ENCODE data around the gene PLEKHG2.
"Not testable (repeated sequence)": the region's sequence is repeated elsewhere in the genome, so short reads cannot be mapped to it uniquely, and the experiment has no call there.

The PLEKHG2 gene

GRCh38 chr19:39377373-39378362, 34.8 kb upstream of the PLEKHG2 start:
- Histone ChIP-seq H3K4me1 (ENCODE audit: control insufficient read depth, insufficient read depth, low read length) (peaks cover 8% of the 10 kb centered on the region), H3K27me3 (ENCODE audit: control insufficient read depth, insufficient read depth, low read length) (no peaks in the 10 kb centered on the region), H3K9me3 (replicated peaks; ENCODE audit: low read length) (no peaks in the 10 kb centered on the region), H3K36me3 (ENCODE audit: insufficient read depth, low read length) (peaks cover 79% of the 10 kb centered on the region), H3K4me3 (ENCODE audit: low read length) (no peak overlapping the region), H3K9ac (ENCODE audit: low read depth, low read length) (no peak overlapping the region), H3K4me2 (ENCODE audit: low read length) (no peak overlapping the region)

DNA sequence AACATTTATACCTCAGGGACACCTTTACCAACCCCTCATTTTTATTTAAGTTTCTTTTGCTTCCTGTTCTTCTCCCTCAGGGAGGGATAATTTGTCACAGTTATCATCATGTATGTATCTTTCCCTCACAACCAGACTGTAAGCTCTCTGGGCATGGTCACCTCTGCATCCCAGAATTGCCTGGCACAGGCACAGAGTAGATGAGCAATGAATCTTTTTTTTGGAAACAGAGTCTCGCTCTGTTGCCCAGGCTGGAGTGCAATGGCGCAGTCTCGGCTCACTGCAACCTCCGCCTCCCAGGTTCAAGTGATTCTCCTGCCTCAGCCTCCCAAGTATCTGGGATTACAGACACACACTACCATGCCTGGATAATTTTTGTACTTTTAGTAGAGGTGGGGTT, 33.1 kb upstream of the PLEKHG2 start:
- H3K27me3 ChIP-seq (ENCODE audit: control insufficient read depth, insufficient read depth, low read length); H3K9me3 ChIP-seq (replicated peaks; ENCODE audit: low read length); H3K9ac ChIP-seq (ENCODE audit: low read depth, low read length); H3K4me1 ChIP-seq (ENCODE audit: control insufficient read depth, insufficient read depth, low read length); H3K4me2 ChIP-seq (ENCODE audit: low read length); H3K4me3 ChIP-seq (ENCODE audit: low read length): not testable (repeated sequence)
- peaks cover 84% of the 10 kb centered on the region for H3K36me3 ChIP-seq (ENCODE audit: insufficient read depth, low read length)

DNA sequence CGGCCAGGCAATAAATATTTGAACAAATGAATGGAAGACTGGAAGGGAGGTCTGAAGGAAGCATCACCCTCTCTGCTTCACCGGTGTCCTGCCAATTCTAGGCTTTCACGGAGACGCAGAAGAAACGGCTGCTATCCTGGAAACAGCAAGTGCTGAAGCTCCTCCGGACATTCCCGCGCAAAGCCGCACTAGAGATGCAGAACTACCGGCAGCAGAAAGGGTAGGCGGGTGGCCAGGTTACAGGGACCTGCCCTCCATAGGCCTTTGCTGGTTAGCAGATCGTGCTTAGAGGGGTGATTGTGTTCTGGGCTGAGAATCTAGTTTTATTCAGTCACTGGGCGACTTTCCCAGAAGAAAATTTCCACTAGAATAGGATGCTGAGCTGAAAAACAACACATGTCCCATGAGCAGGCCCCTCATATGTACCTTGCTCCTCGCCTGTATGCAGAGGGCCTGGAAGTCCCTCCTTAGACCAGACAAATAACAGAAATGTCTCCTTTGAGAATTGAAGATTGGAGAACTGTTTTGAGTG, 32.5 kb upstream of the PLEKHG2 start:
- Histone ChIP-seq H3K36me3 (ENCODE audit: insufficient read depth, low read length) (peaks cover 87% of the 10 kb centered on the region), H3K9me3 (replicated peaks; ENCODE audit: low read length) (no peaks in the 10 kb centered on the region), H3K4me2 (ENCODE audit: low read length) (no peak overlapping the region), H3K4me1 (ENCODE audit: control insufficient read depth, insufficient read depth, low read length) (no peaks in the 10 kb centered on the region), H3K9ac (ENCODE audit: low read depth, low read length) (no peak overlapping the region), H3K27me3 (ENCODE audit: control insufficient read depth, insufficient read depth, low read length) (no peaks in the 10 kb centered on the region), H3K4me3 (ENCODE audit: low read length) (no peak overlapping the region)

DNA sequence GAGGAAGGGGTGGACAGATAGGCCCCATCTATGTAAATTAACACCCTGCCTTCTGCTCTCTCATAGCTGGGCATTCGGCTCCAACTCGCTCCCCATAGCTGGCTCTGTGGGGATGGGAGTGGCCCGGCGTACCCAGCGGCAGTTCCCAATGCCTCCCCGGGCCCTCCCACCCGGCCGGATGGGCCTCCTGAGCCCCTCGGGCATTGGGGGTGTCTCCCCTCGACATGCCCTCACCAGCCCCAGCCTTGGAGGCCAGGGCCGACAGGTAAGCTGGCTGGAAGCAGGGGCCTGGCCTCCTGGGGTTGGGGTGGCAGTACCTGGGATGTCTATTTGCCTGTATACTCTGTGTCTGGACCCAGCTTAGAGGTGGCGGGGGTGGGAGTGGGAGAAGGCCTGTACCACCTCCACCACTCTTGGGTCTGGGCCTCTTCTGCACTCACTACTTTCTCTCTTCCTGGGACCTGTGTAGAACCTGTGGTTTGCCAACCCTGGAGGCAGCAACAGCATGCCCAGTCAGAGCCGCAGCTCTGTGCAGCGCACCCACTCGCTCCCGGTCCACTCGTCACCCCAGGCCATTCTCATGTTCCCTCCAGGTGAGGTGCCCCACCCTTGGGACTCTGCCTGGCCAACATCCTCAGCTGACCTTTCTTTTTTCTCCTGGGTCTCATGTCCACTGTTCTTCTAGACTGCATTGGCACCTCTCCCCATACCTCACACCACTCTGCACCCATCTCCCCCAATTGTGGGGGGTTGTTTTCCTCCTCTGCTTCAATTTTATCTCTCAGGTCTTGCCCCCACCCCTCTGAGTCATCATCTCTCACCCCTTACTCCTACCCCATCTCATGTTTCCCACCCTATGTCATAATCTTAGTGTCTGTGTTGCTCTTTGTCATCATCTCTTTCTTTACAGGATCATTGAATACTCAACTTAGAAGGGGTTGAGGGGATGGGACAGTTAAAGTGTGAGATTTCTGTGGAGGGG, 31.7 kb upstream of the PLEKHG2 start:
- Histone ChIP-seq H3K27me3 (ENCODE audit: control insufficient read depth, insufficient read depth, low read length) (no peaks in the 10 kb centered on the region), H3K4me2 (ENCODE audit: low read length) (no peak overlapping the region), H3K36me3 (ENCODE audit: insufficient read depth, low read length) (peaks cover 87% of the 10 kb centered on the region), H3K9me3 (replicated peaks; ENCODE audit: low read length) (no peaks in the 10 kb centered on the region), H3K4me1 (ENCODE audit: control insufficient read depth, insufficient read depth, low read length) (no peaks in the 10 kb centered on the region), H3K4me3 (ENCODE audit: low read length) (no peak overlapping the region), H3K9ac (ENCODE audit: low read depth, low read length) (no peak overlapping the region)

DNA sequence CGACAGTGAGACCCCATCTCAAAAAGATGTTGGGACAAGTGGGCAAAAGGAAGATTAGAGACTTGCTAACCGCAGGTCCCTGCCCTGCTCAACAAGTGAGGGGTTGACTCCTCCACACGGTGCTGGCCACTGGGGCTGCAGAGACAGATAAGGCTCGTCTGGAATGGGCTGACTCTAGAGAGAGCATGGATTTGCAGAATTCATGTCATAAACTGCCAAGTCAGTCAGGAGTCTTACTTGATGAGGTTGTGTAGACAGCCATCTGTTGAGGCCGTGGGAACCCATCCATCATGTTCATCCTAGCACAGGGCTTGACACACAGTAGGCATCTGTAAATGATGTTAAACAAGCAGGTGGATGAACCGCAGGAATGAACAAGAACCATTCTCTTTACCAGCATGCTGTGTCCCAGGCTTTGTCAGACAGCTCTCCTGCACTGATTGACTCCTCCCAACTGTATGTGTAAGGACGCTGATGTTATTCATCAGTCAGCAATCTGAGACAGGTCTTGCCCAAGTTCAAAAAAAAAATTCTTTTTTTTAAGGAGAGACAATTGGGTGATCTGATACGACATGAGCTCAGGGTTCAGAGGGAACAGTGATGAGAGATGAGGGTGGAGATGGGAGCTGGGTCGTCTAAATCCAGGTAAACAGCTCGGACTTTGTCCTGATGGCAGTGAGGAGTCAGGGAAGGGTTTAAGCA, 30.4 kb upstream of the PLEKHG2 start:
- no peaks in the 10 kb centered on the region for H3K27me3 ChIP-seq (ENCODE audit: control insufficient read depth, insufficient read depth, low read length)
- H3K4me1 ChIP-seq (ENCODE audit: control insufficient read depth, insufficient read depth, low read length) = no peaks in the 10 kb centered on the region
- H3K36me3 ChIP-seq (ENCODE audit: insufficient read depth, low read length) = peaks cover 87% of the 10 kb centered on the region
- no peak overlapping the region for H3K4me3 ChIP-seq (ENCODE audit: low read length)
- no peak overlapping the region for H3K9ac ChIP-seq (ENCODE audit: low read depth, low read length)
- no peak overlapping the region for H3K4me2 ChIP-seq (ENCODE audit: low read length)
- H3K9me3 ChIP-seq (replicated peaks; ENCODE audit: low read length) = no peaks in the 10 kb centered on the region

DNA sequence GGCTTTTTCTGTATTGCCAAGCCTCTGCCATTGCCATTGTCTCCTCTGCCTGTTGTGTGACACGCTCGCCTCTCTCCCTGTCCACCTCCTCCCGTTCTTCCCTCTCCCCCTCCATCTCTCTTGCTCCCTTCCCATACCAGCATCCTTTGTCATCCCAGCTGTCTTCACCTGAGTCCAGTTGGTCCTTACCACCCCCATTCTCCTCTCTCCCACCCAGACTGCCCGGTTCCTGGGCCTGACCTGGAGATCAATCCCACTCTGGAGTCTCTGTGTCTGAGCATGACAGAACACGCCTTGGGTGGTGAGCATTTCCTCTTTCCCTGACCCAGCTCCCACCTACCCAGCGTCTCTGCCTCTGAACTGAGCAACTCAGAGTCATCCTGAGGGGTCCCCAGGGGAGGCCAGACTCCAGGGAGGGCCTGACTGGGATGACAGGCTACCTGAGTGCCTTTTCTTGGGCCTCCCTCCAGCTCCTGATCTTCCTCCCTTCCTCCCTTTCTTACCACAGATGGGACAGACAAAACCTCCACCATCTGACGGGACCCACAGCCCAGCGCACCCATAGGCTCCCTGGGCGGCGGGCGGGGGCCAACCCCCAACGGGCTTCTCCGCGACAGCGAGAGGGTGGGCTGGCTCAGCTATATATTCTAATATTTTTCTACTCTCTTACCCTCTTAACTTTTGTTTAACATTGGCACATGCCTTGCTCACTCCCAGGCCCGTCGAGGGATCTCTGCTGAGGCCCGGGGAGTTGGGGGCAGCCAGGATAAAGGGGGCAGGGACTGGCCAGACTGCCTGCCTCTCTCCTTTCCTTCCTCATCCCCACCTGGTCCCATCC, 29.3 kb upstream of the PLEKHG2 start:
- Histone ChIP-seq H3K9me3 (replicated peaks; ENCODE audit: low read length) (no peaks in the 10 kb centered on the region), H3K4me3 (ENCODE audit: low read length) (no peak overlapping the region), H3K4me1 (ENCODE audit: control insufficient read depth, insufficient read depth, low read length) (no peaks in the 10 kb centered on the region), H3K36me3 (ENCODE audit: insufficient read depth, low read length) (peaks cover 84% of the 10 kb centered on the region), H3K4me2 (ENCODE audit: low read length) (no peak overlapping the region), H3K9ac (ENCODE audit: low read depth, low read length) (no peak overlapping the region), H3K27me3 (ENCODE audit: control insufficient read depth, insufficient read depth, low read length) (no peaks in the 10 kb centered on the region)

DNA sequence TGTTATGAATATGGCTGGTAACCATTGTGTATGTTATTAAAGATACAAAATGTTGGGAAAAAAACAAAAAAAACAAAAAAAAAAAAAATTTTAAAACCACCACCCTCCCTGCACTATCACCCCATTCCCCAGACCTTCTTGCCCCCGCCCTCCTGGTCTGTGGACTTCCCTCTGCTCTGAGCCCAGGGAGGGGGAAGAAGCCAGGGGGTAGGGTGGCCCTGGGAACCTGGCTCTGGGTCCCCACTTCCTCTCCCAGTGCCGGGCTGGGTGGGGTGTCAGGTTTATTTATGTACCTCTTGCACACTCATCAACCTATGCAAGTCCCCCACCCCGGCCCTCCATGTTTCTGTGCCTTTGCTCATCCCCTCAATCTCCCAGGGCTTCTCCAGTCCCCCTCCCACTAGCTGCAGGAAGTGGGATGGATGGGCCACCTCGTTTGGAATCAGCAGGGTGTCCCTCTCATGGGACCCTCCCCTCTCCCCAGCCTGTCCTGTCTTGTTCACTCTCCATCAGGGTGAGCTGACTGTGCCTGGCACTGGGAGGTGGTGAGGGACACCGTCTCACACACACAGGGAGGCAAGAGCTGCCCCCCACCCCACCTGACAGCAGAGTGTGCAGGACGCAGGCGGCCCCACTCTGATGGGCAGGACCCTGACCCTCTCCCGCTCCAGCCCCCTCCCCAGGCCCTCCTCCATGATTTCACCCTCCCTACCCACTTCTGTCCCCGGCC, 27.5 kb upstream of the PLEKHG2 start:
- H3K9ac ChIP-seq (ENCODE audit: low read depth, low read length) = no peak overlapping the region
- peaks cover 5% of the 10 kb centered on the region for H3K4me1 ChIP-seq (ENCODE audit: control insufficient read depth, insufficient read depth, low read length)
- H3K4me3 ChIP-seq (ENCODE audit: low read length) = no peak overlapping the region
- no peaks in the 10 kb centered on the region for H3K9me3 ChIP-seq (replicated peaks; ENCODE audit: low read length)
- H3K4me2 ChIP-seq (ENCODE audit: low read length) = no peak overlapping the region
- peaks cover 80% of the 10 kb centered on the region for H3K36me3 ChIP-seq (ENCODE audit: insufficient read depth, low read length)
- no peaks in the 10 kb centered on the region for H3K27me3 ChIP-seq (ENCODE audit: control insufficient read depth, insufficient read depth, low read length)

DNA sequence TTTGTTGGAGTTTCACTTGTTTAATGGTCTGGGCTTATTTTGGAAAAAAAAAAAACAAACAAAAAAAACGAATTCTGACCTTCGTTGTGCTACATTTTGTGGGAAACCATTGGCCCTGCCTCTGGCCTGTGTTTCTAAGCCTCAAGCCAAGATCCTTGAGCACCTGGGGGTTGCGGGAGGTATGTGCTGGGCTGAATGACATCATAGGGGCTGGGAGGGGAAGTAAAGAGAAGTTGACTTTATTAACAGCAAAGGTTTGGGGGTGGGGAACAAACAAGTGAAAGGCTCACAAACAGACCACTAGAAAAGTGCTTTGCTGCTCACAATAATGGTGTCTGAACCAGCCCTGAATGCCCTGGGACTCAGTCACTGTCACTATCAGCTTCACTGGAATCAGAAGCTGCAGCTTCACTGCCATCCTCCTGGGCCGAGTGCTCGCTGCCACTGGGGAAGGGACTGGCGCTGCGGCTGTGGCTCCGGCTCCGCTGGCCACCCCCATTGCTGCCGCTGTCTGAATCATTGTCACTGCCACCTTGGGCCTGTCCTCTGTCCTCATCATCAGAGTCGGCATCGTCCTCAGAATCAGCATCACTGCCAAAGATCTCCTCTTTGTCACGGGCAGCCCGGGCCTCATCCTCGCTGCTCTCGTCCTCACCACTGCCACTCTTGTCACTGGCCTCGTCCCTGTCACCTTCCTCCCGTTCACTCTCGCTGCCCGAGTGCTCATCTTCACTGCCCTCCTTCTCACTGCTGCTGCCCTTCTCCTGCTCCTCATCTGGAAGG, 26.6 kb upstream of the PLEKHG2 start:
- Histone ChIP-seq H3K4me1 (ENCODE audit: control insufficient read depth, insufficient read depth, low read length) (peaks cover 8% of the 10 kb centered on the region), H3K27me3 (ENCODE audit: control insufficient read depth, insufficient read depth, low read length) (no peaks in the 10 kb centered on the region), H3K36me3 (ENCODE audit: insufficient read depth, low read length) (peaks cover 72% of the 10 kb centered on the region), H3K9ac (ENCODE audit: low read depth, low read length) (no peak overlapping the region), H3K4me3 (ENCODE audit: low read length) (no peak overlapping the region), H3K4me2 (ENCODE audit: low read length) (no peak overlapping the region), H3K9me3 (replicated peaks; ENCODE audit: low read length) (no peaks in the 10 kb centered on the region)

DNA sequence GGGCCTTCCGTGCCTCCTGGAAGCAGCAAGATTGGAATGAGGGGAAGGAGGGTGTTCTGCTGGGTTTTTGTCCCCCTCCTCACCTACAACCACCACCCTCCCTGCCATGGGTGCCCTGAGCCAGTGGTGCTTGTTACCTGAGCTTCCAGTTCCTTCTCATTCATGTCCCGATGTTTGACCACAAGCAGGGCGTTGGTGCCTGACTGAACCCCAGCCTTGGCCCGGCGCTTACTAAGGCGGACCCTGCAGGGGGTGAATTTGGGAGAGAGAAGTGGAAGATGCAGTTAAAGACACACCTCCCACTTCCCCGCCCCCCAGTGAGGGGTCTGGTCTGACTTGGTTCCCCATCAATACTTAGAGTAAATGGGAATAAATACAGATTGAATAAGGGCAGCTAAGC, 25.9 kb upstream of the PLEKHG2 start:
- Histone ChIP-seq H3K4me1 (ENCODE audit: control insufficient read depth, insufficient read depth, low read length) (peaks cover 8% of the 10 kb centered on the region), H3K4me3 (ENCODE audit: low read length) (no peak overlapping the region), H3K9ac (ENCODE audit: low read depth, low read length) (no peak overlapping the region), H3K9me3 (replicated peaks; ENCODE audit: low read length) (no peaks in the 10 kb centered on the region), H3K36me3 (ENCODE audit: insufficient read depth, low read length) (peaks cover 65% of the 10 kb centered on the region), H3K4me2 (ENCODE audit: low read length) (no peak overlapping the region), H3K27me3 (ENCODE audit: control insufficient read depth, insufficient read depth, low read length) (no peaks in the 10 kb centered on the region)
